Measurements from ENCODE around the gene CHMP4A. TPM values are rescaled to one million over a fixed set of nuclear protein-coding genes. Genes with fewer than 3 reads are reported as not detected.

Gene CHMP4A
- total RNA-seq, 1 experiment from 2014 or later = 58.3 TPM

DNA sequence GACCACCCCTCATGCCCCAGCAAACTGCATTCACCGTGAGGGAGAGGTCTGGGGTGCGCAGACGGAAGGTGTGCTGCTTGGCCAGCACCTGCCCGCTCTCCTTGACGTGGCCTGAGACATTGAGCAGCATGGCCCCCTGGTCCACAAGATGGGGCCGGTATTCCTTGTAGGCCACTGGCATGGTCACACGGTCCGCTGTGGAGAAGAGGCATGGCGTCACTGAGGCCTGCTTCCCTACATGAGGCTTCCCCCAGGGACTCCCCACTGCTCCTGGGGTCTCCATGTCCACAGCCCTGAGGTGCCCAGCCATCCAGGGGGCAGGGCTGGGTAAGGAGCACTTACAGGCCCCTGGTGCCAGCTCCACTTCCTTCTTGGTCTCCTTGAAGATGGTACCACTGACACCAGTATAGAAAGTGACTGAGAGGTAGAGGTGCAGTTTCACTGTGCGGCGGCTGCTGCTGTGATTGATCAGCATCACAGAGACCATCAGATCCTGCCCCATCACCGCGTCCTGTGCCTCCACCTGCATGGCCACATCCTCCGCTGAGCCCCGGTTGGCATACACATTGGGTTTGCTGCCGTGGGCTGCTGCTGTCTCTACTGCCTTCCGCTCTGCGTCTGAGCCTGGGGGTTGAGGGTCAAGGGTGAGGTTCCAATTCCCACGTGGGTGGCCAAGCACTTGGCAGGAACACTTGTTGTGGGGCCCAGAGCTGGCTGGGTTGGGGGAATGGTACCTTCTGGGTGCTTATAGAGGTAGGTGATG is 41.5 kb upstream of the CHMP4A start:
- no peak for TF ChIP-seq EZH2 (IDR thresholded peaks at IDR 0.05; ENCODE audit: low read length, unreplicated experiment)
- TF ChIP-seq EZH2phosphoT487 (IDR thresholded peaks at IDR 0.05; ENCODE audit: borderline replicate concordance, low read length) = no peak
- TF ChIP-seq, protein P1, sequence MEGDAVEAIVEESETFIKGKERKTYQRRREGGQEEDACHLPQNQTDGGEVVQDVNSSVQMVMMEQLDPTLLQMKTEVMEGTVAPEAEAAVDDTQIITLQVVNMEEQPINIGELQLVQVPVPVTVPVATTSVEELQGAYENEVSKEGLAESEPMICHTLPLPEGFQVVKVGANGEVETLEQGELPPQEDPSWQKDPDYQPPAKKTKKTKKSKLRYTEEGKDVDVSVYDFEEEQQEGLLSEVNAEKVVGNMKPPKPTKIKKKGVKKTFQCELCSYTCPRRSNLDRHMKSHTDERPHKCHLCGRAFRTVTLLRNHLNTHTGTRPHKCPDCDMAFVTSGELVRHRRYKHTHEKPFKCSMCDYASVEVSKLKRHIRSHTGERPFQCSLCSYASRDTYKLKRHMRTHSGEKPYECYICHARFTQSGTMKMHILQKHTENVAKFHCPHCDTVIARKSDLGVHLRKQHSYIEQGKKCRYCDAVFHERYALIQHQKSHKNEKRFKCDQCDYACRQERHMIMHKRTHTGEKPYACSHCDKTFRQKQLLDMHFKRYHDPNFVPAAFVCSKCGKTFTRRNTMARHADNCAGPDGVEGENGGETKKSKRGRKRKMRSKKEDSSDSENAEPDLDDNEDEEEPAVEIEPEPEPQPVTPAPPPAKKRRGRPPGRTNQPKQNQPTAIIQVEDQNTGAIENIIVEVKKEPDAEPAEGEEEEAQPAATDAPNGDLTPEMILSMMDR (conservative IDR thresholded peaks at IDR 0.05; ENCODE audit: low read depth, low read length) = no peak
- Histone ChIP-seq H3K4me3 (ENCODE audit: low read length) (no peak overlapping the region), H3K9me3 (ENCODE audit: low read length) (no peaks in the 10 kb centered on the region), H3K27ac (ENCODE audit: low read length) (no peak overlapping the region), H4K20me1 (ENCODE audit: low read length) (no peaks in the 10 kb centered on the region), H3K27me3 (ENCODE audit: low read length) (no peaks in the 10 kb centered on the region), H2AFZ (ENCODE audit: low read length) (no peak overlapping the region), H3K4me1 (ENCODE audit: insufficient read depth, low read length) (peaks cover 18% of the 10 kb centered on the region; the same call in 1 of the 2 replicates), H3F3A (ENCODE audit: low read length, unreplicated experiment) (no peaks in the 10 kb centered on the region), H3K9me2 (replicated peaks; ENCODE audit: low read length) (no peaks in the 10 kb centered on the region), H3K4me2 (ENCODE audit: low read length) (no peak overlapping the region), H3K9ac (ENCODE audit: low read length) (no peak overlapping the region), H3K36me3 (ENCODE audit: low read depth, low read length) (no peaks in the 10 kb centered on the region), H3K79me2 (ENCODE audit: low read length) (no peaks in the 10 kb centered on the region)
- intact Hi-C loops (cut with micrococcal nuclease) = no loop called here
- ATAC-seq (no peak), DNase-seq (no peak)
- ChIA-PET CTCF (no interaction called here), POLR2A (ENCODE audit: unreplicated experiment) (no interaction called here)
- no TSS peak for BruUV-seq (replicated peaks)

- no peaks in the 10 kb centered on the region for H3K9me2 ChIP-seq (replicated peaks; ENCODE audit: low read length)
- H3K9me3 ChIP-seq (ENCODE audit: low read length) = no peaks in the 10 kb centered on the region
- CTCF ChIA-PET = no interaction called here
- POLR2A ChIA-PET (ENCODE audit: unreplicated experiment) = no interaction called here
- no peak overlapping the region for H3K27ac ChIP-seq (ENCODE audit: low read length)
- H4K20me1 ChIP-seq (ENCODE audit: low read length) = no peaks in the 10 kb centered on the region
- H3K4me2 ChIP-seq (ENCODE audit: low read length) = no peak overlapping the region
- H3F3A ChIP-seq (ENCODE audit: low read length, unreplicated experiment) = no peaks in the 10 kb centered on the region
- no peaks in the 10 kb centered on the region for H3K27me3 ChIP-seq (ENCODE audit: low read length)
- H3K9ac ChIP-seq (ENCODE audit: low read length) = no peak overlapping the region
- no peaks in the 10 kb centered on the region; the same call in 1 of the 2 replicates for H3K36me3 ChIP-seq (ENCODE audit: low read depth, low read length)
- DNase-seq = no peak
- intact Hi-C loops (cut with micrococcal nuclease) = no loop called here
- no peaks in the 10 kb centered on the region for H3K79me2 ChIP-seq (ENCODE audit: low read length)
- no peak overlapping the region for H3K4me3 ChIP-seq (ENCODE audit: low read length)
- H3K4me1 ChIP-seq (ENCODE audit: insufficient read depth, low read length) = 0 out of 2 replicates have a peak, but pooled peaks cover 11% of the 10 kb centered on the region
- BruUV-seq (replicated peaks) = no TSS peak
- no peak overlapping the region for H2AFZ ChIP-seq (ENCODE audit: low read length)
- no peak for ATAC-seq
- TF ChIP-seq EZH2phosphoT487 (IDR thresholded peaks at IDR 0.05; ENCODE audit: borderline replicate concordance, low read length) = no peak
- TF ChIP-seq, protein P1 (conservative IDR thresholded peaks at IDR 0.05; ENCODE audit: low read depth, low read length) = no peak
- no peak for TF ChIP-seq EZH2 (IDR thresholded peaks at IDR 0.05; ENCODE audit: low read length, unreplicated experiment)
These were observed 40.6 kb upstream of the CHMP4A start for GRCh38 chr14:24253936-24254335.
